Esophagus (tissue), 2 donors: Measurements from ENCODE around the gene FBLIM1. TPM values are rescaled to one million over a fixed set of nuclear protein-coding genes. Genes with fewer than 3 reads are reported as not detected.

Source experiments
- H3K27ac ChIP-seq, 2 donors: one replicate each; pipeline ENCODE4 v1.5.1; 2013; ENCODE audit warnings: low read depth in 2 of 2, mild to moderate bottlenecking in 2 of 2, inconsistent platforms in 1 of 2, low read length in 1 of 2, moderate library complexity in 1 of 2
- H3K27me3 ChIP-seq, 2 donors: one replicate each; pipeline ENCODE4 v1.6.1; 2013; ENCODE audit warnings: low read length in 2 of 2, control low read depth in 1 of 2, mild to moderate bottlenecking in 1 of 2; ENCODE audit not compliant: insufficient read depth in 2 of 2, control insufficient read depth in 1 of 2
- H3K36me3 ChIP-seq, 2 donors: one replicate each; pipeline ENCODE4 v1.6.1; 2013; ENCODE audit warnings: low read length in 1 of 2; ENCODE audit not compliant: control insufficient read depth in 2 of 2, insufficient read depth in 2 of 2
- H3K4me1 ChIP-seq, 2 donors: one replicate each; pipeline ENCODE4 v1.6.1; 2013; ENCODE audit warnings: low read length in 1 of 2; ENCODE audit not compliant: control insufficient read depth in 2 of 2, insufficient read depth in 2 of 2
- H3K4me3 ChIP-seq, 2 donors: one replicate each; pipeline ENCODE4 v1.5.1; 2013; ENCODE audit warnings: low read length in 2 of 2, mild to moderate bottlenecking in 2 of 2, low read depth in 1 of 2, moderate library complexity in 1 of 2
- H3K9me3 ChIP-seq, 2 donors: one replicate each; pipeline ENCODE4 v1.6.1; 2013; ENCODE audit warnings: mild to moderate bottlenecking in 2 of 2, low read depth in 1 of 2, low read length in 1 of 2, moderate library complexity in 1 of 2; ENCODE audit not compliant: control insufficient read depth in 2 of 2, insufficient read depth in 1 of 2
- WGBS, 2 donors: extraction: QIAGEN DNeasy Blood & Tissue Kit; methylation state at CpG; one replicate each; pipeline ENCODE4 v1.1.7; 2013; 5-methylcytosine and 5-hydroxymethylcytosine counted together
- polyA plus RNA-seq, 2 donors: library from polyadenylated mRNA; stranded (reverse); fragments of 200-250 nt; gene quantifications; one replicate each; pipeline ENCODE4 v1.2.3, GENCODE V29; 2013
- donor health status: healthy with polysubstance abuse.
- donor health status: Bipolar disorder and iron deficiency.

Gene FBLIM1
- polyA plus RNA-seq, 2 donors: 17.7 to 20.5 TPM

DNA sequence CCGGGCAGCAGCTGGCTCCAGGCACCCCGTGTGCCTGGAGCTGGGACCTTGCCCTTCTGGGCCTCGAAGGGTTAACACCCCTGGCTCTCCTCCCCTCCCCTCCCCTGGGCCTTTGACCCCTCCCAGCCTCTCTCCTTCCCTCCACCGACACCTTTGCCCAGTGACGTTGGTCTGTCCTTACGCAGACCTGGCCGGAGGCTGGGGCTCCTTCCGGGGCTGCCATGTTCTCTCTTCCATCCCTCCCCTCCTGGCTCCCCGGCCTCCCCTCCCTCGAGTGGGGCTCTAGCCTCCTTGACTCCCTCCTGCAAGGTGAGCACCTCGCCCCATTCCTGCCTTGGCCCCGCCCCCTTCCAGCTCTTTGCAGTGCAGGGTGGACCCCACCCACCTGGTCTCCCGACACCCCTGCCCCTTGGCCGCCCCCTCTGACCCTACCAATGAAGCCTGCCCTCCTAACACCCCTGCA is 16.2 kb upstream of the FBLIM1 start, which contains the start of gene TMEM82:
TSS of gene TMEM82 (plus strand) at position 161 of the 463 bp plus-strand sequence. CDS start at position 222, 61 bp downstream.
- Histone ChIP-seq H3K9me3 (no peaks in the 10 kb centered on the region), H3K27me3 (no peaks in the 10 kb centered on the region), H3K36me3 (no peaks in the 10 kb centered on the region), H3K4me3 (no peak within 1 kb of the TSS), H3K27ac (peak within 1 kb of the TSS in 1 of 2 donors; percentile 45), H3K4me1 (peaks cover 6 to 9% of the 10 kb centered on the region in 2 donors)
- 32 to 40% methylated on average over 14 of the region's 14 CpGs for WGBS, 2 donors

DNA sequence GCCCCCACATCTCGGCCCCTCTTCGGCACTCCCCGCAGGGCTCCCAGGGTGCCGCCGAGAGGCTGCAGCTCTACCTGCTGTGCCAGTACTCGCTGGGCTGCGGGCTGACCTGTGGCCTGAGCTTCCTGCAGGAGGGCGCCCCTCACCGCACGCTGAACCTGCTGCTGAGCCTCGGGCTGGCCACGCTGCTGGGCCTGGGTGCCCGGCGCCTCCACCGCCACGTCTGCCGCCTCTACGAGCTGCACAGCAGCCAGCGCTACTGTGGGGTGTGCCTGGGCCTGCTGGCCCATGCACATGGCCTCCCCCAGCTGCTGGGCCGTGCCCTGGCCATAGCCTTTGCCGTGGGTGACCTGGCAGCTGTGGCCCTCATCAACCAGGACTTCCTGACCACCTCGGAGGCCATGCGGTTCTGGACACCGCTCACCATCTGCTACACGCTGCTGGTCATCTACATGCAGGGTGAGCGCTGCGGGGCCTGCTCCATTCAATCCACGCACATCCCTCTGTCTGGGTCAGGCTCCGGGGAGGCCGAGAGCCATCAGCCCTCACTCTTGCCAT is 14.4 kb upstream of the FBLIM1 start:
- H3K9me3 ChIP-seq: no peaks in the 10 kb centered on the region
- WGBS, 2 donors: 84 to 87% methylated on average over 30 of the region's 30 CpGs
- H3K4me3 ChIP-seq: no peak overlapping the region
- no peaks in the 10 kb centered on the region for H3K36me3 ChIP-seq
- no peak overlapping the region for H3K27ac ChIP-seq
- H3K27me3 ChIP-seq: no peaks in the 10 kb centered on the region
- peaks cover 0 to 5% of the 10 kb centered on the region in 2 donors for H3K4me1 ChIP-seq

- no peak overlapping the region for H3K27ac ChIP-seq
- WGBS, 2 donors: 63 to 68% methylated on average over 8 of the region's 8 CpGs
- H3K27me3 ChIP-seq: no peaks in the 10 kb centered on the region
- H3K4me1 ChIP-seq: peaks cover 0 to 3% of the 10 kb centered on the region in 2 donors
- H3K36me3 ChIP-seq: no peaks in the 10 kb centered on the region
- no peak overlapping the region for H3K4me3 ChIP-seq
- H3K9me3 ChIP-seq: no peaks in the 10 kb centered on the region
Measured at GRCh38 chr1:15747378-15747777, 11.2 kb upstream of the FBLIM1 start.

GRCh38 chr1:15748264-15748663 is 10.3 kb upstream of the FBLIM1 start:
- Histone ChIP-seq H3K9me3 (no peaks in the 10 kb centered on the region), H3K4me3 (no peak overlapping the region), H3K27me3 (no peaks in the 10 kb centered on the region), H3K27ac (no peak overlapping the region), H3K4me1 (peaks cover 0 to 3% of the 10 kb centered on the region in 2 donors), H3K36me3 (no peaks in the 10 kb centered on the region)
- 87 to 92% methylated on average over 5 of the region's 5 CpGs for WGBS, 2 donors

DNA sequence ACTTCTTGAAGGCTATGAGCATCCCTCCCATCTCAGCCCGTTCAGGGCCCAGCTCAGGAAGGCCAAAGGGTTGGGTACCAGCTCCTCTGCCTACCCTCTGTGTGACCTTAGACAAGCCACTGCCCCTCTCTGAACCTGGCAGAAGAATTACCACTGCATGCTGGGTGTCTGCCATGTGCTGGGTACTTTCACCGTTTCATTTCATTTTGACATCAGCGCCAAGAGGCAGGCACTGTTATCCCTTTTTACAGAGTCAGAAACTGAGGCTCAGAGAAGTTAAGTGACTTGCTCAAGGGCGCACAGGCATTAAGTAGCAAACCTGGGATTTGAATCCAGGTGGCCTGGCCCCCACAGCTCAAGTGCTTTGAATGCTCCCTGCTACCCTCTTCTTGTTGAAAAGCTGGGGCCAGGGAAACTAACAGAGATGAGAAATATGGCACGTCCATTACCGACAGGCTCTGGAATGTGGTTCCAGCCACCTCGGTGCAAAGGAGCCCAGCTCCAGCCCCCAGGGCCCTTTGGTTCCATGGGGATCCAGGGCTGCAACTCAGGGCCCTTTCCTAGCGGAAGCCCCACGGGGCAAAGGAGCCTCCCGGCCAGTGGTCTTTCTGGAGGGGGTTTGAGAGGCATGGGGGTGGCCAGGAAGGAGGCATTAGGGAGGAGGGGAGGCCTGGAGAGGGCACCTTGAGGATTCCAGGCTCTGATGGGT is 9.8 kb upstream of the FBLIM1 start:
- H3K27me3 ChIP-seq: no peaks in the 10 kb centered on the region
- no peaks in the 10 kb centered on the region for H3K36me3 ChIP-seq
- no peak overlapping the region for H3K27ac ChIP-seq
- H3K9me3 ChIP-seq: no peaks in the 10 kb centered on the region
- peaks cover 0 to 3% of the 10 kb centered on the region in 2 donors for H3K4me1 ChIP-seq
- 82 to 90% methylated on average over 10 of the region's 10 CpGs for WGBS, 2 donors
- H3K4me3 ChIP-seq: no peak overlapping the region

GRCh38 chr1:15749399-15750291 is 8.9 kb upstream of the FBLIM1 start:
- Histone ChIP-seq H3K27me3 (no peaks in the 10 kb centered on the region), H3K4me1 (peaks cover 0 to 3% of the 10 kb centered on the region in 2 donors), H3K27ac (no peak overlapping the region), H3K4me3 (no peak overlapping the region), H3K36me3 (no peaks in the 10 kb centered on the region), H3K9me3 (no peaks in the 10 kb centered on the region)
- whole genome bisulfite sequencing, 2 donors: 60 to 70% methylated on average over 18 to 19 of the region's 19 CpGs

- 91% methylated on average over 12 of the region's 12 CpGs for WGBS, 2 donors
- Histone ChIP-seq H3K4me3 (no peak overlapping the region), H3K9me3 (no peaks in the 10 kb centered on the region)
Measured at GRCh38 chr1:15750924-15751323, 7.7 kb upstream of the FBLIM1 start.

GRCh38 chr1:15751717-15752116 is 6.9 kb upstream of the FBLIM1 start:
- Histone ChIP-seq H3K4me1 (peaks cover 0 to 3% of the 10 kb centered on the region in 2 donors), H3K27ac (no peak overlapping the region), H3K27me3 (no peaks in the 10 kb centered on the region), H3K36me3 (no peaks in the 10 kb centered on the region), H3K4me3 (no peak overlapping the region), H3K9me3 (no peaks in the 10 kb centered on the region)
- WGBS, 2 donors: 74 to 85% methylated on average over 10 of the region's 10 CpGs

More at GRCh38 chr1:15750924-15751323, 7.7 kb upstream of the FBLIM1 start:
- Histone ChIP-seq H3K27me3 (no peaks in the 10 kb centered on the region), H3K36me3 (no peaks in the 10 kb centered on the region), H3K27ac (no peak overlapping the region), H3K4me1 (peaks cover 0 to 3% of the 10 kb centered on the region in 2 donors)

DNA sequence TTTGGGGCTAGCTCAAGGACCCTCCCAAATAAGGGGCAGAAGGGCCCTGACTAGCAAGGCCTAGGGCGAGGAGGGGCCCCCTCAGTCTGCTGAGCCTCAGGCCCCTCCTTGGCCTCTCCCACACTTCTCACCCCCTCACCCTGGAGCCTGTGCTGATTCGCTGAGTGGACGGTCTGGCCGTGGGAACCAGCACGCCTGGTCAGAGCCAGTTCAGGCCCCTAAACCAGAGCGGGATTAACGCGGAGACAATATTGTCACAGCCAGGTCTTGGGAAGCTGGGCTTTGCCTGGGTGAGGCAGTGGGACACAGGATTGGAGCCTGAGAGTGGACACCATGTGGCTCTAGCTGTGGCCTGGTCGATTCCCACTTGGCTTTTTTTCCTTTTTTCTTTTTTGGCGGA is 4.8 kb upstream of the FBLIM1 start:
- Histone ChIP-seq H3K4me3 (no peak overlapping the region), H3K27me3 (no peaks in the 10 kb centered on the region), H3K4me1 (peaks cover 0 to 15% of the 10 kb centered on the region in 2 donors), H3K9me3 (no peaks in the 10 kb centered on the region), H3K36me3 (no peaks in the 10 kb centered on the region), H3K27ac (no peak overlapping the region)
- 80 to 88% methylated on average over 9 to 10 of the region's 10 CpGs for WGBS, 2 donors
